Measurements from ENCODE around the gene TRABD2B. TPM values are rescaled to one million over a fixed set of nuclear protein-coding genes. Genes with fewer than 3 reads are reported as not detected.

Gene TRABD2B
- total and polyA plus RNA-seq, 2 experiments from 2014 or later: not detected

DNA sequence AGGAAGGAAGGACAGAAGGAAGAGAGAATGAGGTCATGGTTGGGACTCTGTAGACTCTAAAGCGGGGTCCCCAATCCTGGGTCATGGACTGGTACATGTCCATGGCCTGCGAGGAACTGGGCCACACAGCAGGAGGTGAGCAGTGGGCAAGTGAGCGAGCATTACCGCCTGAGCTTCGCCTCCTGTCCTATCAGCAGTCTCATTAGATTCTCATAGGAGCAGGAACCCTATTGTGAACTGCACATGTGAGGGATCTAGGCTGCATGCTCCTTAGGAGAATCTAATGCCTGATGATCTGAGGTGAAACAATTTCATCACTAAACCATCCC is 128.9 kb downstream of the TRABD2B start:
- no peaks in the 10 kb centered on the region for H3K27me3 ChIP-seq (replicated peaks; ENCODE audit: insufficient read depth)
- in situ Hi-C loops (cut with MboI): no loop called here
- no peaks in the 10 kb centered on the region for H3K9me3 ChIP-seq (ENCODE audit: low read depth)
- no peak overlapping the region for H3K9ac ChIP-seq
- TF ChIP-seq EZH2phosphoT487 (IDR thresholded peaks at IDR 0.05; ENCODE audit: insufficient read depth, low read depth): no peak
- TF ChIP-seq EZH2 (IDR thresholded peaks at IDR 0.05; ENCODE audit: insufficient read depth, poor library complexity, severe bottlenecking): no peak
- H3K4me3 ChIP-seq: no peak overlapping the region
- no peak overlapping the region for H3K4me2 ChIP-seq (ENCODE audit: unreplicated experiment)
- no peaks in the 10 kb centered on the region for H3K4me1 ChIP-seq (ENCODE audit: insufficient read depth)
- H3K27ac ChIP-seq: no peak overlapping the region
- no peaks in the 10 kb centered on the region for H3K79me2 ChIP-seq (ENCODE audit: insufficient read depth)
- H3K9me2 ChIP-seq (ENCODE audit: insufficient read depth): no peaks in the 10 kb centered on the region
- WGBS, 2 experiments (ENCODE audit: low coverage in 1 of 2, low lambda C conversion rate in 2 of 2, missing lambda C conversion rate in 2 of 2): 55 to 75% methylated on average over 5 of the region's 5 CpGs
- DNase-seq: no peak
- H3F3A ChIP-seq (ENCODE audit: insufficient read depth): no peaks in the 10 kb centered on the region
- H2AFZ ChIP-seq: no peak overlapping the region
- H3K36me3 ChIP-seq (ENCODE audit: low read depth): no peaks in the 10 kb centered on the region
- no peaks in the 10 kb centered on the region for H4K20me1 ChIP-seq (ENCODE audit: insufficient read depth)

- no peak for TF ChIP-seq EZH2 (IDR thresholded peaks at IDR 0.05; ENCODE audit: insufficient read depth, poor library complexity, severe bottlenecking)
- no peak for TF ChIP-seq EZH2phosphoT487 (IDR thresholded peaks at IDR 0.05; ENCODE audit: insufficient read depth, low read depth)
- no peak overlapping the region for H3K4me2 ChIP-seq (ENCODE audit: unreplicated experiment)
- H4K20me1 ChIP-seq (ENCODE audit: insufficient read depth): no peaks in the 10 kb centered on the region
- 37 to 40% methylated on average over 8 of the region's 8 CpGs for WGBS, 2 experiments (ENCODE audit: low coverage in 1 of 2, low lambda C conversion rate in 2 of 2, missing lambda C conversion rate in 2 of 2)
- no peak overlapping the region for H3K27ac ChIP-seq
- no peak overlapping the region for H3K9ac ChIP-seq
- no peak overlapping the region for H3K4me3 ChIP-seq
- in situ Hi-C loops (cut with MboI): no loop called here
- no peaks in the 10 kb centered on the region for H3K79me2 ChIP-seq (ENCODE audit: insufficient read depth)
- H2AFZ ChIP-seq: no peak overlapping the region
- DNase-seq: no peak
- H3K9me3 ChIP-seq (ENCODE audit: low read depth): no peaks in the 10 kb centered on the region
- H3K36me3 ChIP-seq (ENCODE audit: low read depth): no peaks in the 10 kb centered on the region
- H3K27me3 ChIP-seq (replicated peaks; ENCODE audit: insufficient read depth): no peaks in the 10 kb centered on the region
- no peaks in the 10 kb centered on the region for H3K9me2 ChIP-seq (ENCODE audit: insufficient read depth)
- H3F3A ChIP-seq (ENCODE audit: insufficient read depth): no peaks in the 10 kb centered on the region
- no peaks in the 10 kb centered on the region for H3K4me1 ChIP-seq (ENCODE audit: insufficient read depth)
These were observed 129.5 kb downstream of the TRABD2B start for GRCh38 chr1:47867438-47868347.

DNA sequence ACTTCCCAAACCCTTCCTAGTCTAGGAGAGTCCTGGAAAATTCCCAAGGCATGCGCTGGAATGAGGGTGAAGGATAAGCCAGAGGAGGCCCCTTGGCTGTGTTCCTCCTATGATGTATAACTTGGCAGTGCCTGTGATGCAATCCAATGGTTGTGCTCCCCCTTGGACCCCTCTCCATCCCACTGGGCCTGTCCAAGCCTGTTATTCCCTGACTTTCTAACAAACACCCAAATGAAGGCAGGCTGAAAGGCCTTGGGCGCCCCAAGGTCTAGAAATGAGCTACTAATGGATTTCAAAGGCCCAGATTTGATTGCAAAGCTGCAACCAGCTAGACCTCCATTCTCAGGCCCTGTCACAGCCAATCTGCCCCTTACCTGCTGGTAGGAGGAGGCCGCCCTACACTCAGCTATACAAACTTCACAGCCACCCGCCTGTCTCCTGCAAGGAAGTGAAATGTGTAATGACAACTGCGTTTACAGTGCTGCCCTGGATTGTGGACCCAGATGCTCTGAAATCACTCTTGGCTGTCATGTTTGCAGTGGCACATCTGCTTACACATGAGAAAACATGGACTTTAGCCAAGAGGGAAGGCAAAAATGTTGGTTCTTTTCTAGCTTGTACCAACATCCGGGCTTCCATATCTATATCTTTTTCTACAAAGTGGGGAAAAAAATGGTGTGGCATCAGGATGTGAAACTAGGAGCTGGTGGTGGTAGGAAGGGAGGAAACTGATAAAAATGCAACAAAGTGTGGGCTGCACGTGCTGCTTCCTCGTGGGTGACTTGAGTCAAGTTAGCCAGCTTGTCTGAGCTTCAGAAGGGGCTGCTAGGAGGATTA is 130.4 kb downstream of the TRABD2B start:
- no peak overlapping the region for H3K4me3 ChIP-seq
- no peaks in the 10 kb centered on the region for H3K9me3 ChIP-seq (ENCODE audit: low read depth)
- H3K27me3 ChIP-seq (replicated peaks; ENCODE audit: insufficient read depth): no peaks in the 10 kb centered on the region
- no peak overlapping the region for H3K27ac ChIP-seq
- in situ Hi-C loops (cut with MboI): no loop called here
- WGBS, 2 experiments (ENCODE audit: low coverage in 1 of 2, low lambda C conversion rate in 2 of 2, missing lambda C conversion rate in 2 of 2): 26 to 31% methylated on average over 8 of the region's 8 CpGs
- no peaks in the 10 kb centered on the region for H3F3A ChIP-seq (ENCODE audit: insufficient read depth)
- H3K9me2 ChIP-seq (ENCODE audit: insufficient read depth): no peaks in the 10 kb centered on the region
- no peaks in the 10 kb centered on the region for H3K36me3 ChIP-seq (ENCODE audit: low read depth)
- no peak for TF ChIP-seq EZH2phosphoT487 (IDR thresholded peaks at IDR 0.05; ENCODE audit: insufficient read depth, low read depth)
- no peak for TF ChIP-seq EZH2 (IDR thresholded peaks at IDR 0.05; ENCODE audit: insufficient read depth, poor library complexity, severe bottlenecking)
- H3K4me1 ChIP-seq (ENCODE audit: insufficient read depth): no peaks in the 10 kb centered on the region
- no peak overlapping the region for H2AFZ ChIP-seq
- no peak overlapping the region for H3K9ac ChIP-seq
- H3K4me2 ChIP-seq (ENCODE audit: unreplicated experiment): no peak overlapping the region
- DNase-seq: no peak
- no peaks in the 10 kb centered on the region for H3K79me2 ChIP-seq (ENCODE audit: insufficient read depth)
- no peaks in the 10 kb centered on the region for H4K20me1 ChIP-seq (ENCODE audit: insufficient read depth)

GRCh38 chr1:47865881-47866535 is 131.2 kb downstream of the TRABD2B start:
- H3K9me3 ChIP-seq (ENCODE audit: low read depth): no peaks in the 10 kb centered on the region
- H3F3A ChIP-seq (ENCODE audit: insufficient read depth): no peaks in the 10 kb centered on the region
- WGBS, 2 experiments (ENCODE audit: low coverage in 1 of 2, low lambda C conversion rate in 2 of 2, missing lambda C conversion rate in 2 of 2): 62 to 64% methylated on average over 6 of the region's 6 CpGs
- H3K4me1 ChIP-seq (ENCODE audit: insufficient read depth): no peaks in the 10 kb centered on the region
- H3K36me3 ChIP-seq (ENCODE audit: low read depth): no peaks in the 10 kb centered on the region
- H3K9me2 ChIP-seq (ENCODE audit: insufficient read depth): no peaks in the 10 kb centered on the region
- TF ChIP-seq EZH2phosphoT487 (IDR thresholded peaks at IDR 0.05; ENCODE audit: insufficient read depth, low read depth): no peak
- TF ChIP-seq EZH2 (IDR thresholded peaks at IDR 0.05; ENCODE audit: insufficient read depth, poor library complexity, severe bottlenecking): no peak
- in situ Hi-C loops (cut with MboI): no loop called here
- no peaks in the 10 kb centered on the region for H4K20me1 ChIP-seq (ENCODE audit: insufficient read depth)
- no peak overlapping the region for H3K4me2 ChIP-seq (ENCODE audit: unreplicated experiment)
- no peak overlapping the region for H3K9ac ChIP-seq
- H3K27me3 ChIP-seq (replicated peaks; ENCODE audit: insufficient read depth): no peaks in the 10 kb centered on the region
- H2AFZ ChIP-seq: no peak overlapping the region
- no peaks in the 10 kb centered on the region for H3K79me2 ChIP-seq (ENCODE audit: insufficient read depth)
- H3K4me3 ChIP-seq: no peak overlapping the region
- H3K27ac ChIP-seq: no peak overlapping the region
- DNase-seq: no peak

All from GM23248 (cell line).